Activated CD8-positive, alpha-beta memory T cell treated with anti-CD3 and anti-CD28 coated beads for 36 hours (primary cell): ENCODE measurements around the gene ARHGEF39. TPM values are rescaled to one million over a fixed set of nuclear protein-coding genes. Genes with fewer than 3 reads are reported as not detected.

Source experiments
- CTCF ChIA-PET: fragments of 350-600 bp; sonication (Branson Sonifier 250); formaldehyde crosslinking; loops from one replicate; lab custom pipeline; 2021; ENCODE audit warnings: antibody characterized with exemption; lab: Charles Lee
- POLR2A ChIA-PET: fragments of 350-600 bp; sonication (Branson Sonifier 250); formaldehyde crosslinking; loops from one replicate; lab custom pipeline; 2021; ENCODE audit warnings: antibody characterized with exemption; lab: Charles Lee
- total RNA-seq, 2 experiments: library from RNA; stranded (reverse); gene quantifications; one replicate each; pipeline ENCODE4 v1.2.3, GENCODE V29; 2021

The ARHGEF39 gene
- total RNA-seq, 2 experiments from 2014 or later = 12.6 to 13.7 TPM

GRCh38 chr9:35619800-35620158, 45.2 kb downstream of the ARHGEF39 start:
- ChIA-PET CTCF (interaction anchor here (0.8 to 3.0 kb wide), 12 partner anchors 7 to 262 kb away, joined by 3 to 17 read pairs (median 4); partner anchors contain the start of genes CCDC107, RMRP, SIT1 and TESK1), POLR2A (interaction anchor here (0.6 to 2.5 kb wide), 6 partner anchors 9 to 38 kb away, joined by 3 to 10 read pairs (median 6); partner anchors contain the start of genes CCDC107, RMRP and SIT1)

DNA sequence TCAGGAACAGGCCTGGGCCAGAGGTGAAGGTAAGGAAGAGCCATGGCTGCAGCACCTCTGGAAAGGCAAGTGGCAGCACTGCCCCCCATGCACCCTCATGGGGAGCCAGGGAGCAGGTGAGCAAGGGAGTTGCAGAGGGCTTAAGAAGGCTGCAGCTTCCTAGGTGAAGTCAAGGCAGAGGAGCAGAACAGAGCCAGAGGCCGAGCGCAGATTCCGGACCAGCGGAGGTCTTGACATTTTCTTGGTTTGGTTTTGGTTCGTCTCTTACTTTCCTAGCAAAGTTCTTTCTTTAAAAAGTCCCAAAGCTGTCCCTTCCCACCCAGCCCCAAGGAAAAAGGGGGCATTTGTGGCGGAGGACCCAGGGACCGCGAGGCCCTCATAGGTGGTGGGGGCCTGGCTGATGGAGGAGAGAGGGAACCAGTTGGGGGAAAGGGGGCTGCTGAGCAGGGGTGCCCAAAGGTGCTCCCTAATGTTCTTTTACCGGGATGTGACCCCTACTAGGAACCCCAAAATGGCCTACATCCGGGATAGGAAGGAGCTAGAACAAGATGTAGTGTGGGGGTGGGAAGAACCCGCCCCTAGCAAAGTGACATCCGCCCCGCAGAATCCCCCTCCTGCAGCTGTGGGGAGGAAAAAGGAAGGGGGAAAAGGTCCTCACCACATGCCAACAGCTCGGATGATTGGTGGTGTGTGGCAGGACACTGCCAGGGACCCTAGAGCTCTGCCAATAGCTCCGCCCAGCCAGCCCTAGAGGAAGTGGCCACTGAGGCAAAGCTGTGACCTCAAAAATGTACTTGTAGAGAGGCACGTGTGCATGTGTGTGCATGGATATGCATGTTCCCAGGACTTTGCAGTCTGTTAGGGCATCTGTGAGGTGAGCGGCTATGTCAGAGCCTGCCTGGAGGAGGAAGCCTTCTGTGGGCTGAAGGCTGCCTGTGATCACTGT, 45.9 kb downstream of the ARHGEF39 start:
- CTCF ChIA-PET = interaction anchor here (0.5 to 3.9 kb wide), 14 partner anchors 7 to 263 kb away, joined by 3 to 25 read pairs (median 5); partner anchors contain the start of genes CCDC107, RMRP, SIT1 and TESK1

GRCh38 chr9:35618325-35618727, 46.7 kb downstream of the ARHGEF39 start, which contains the start of gene CD72:
Gene CD72, minus strand, starts transcription at chr9:35618413. Its CDS starts 110 bp downstream, at chr9:35618303.
- POLR2A ChIA-PET = interaction anchor here (0.7 kb wide), 1 partner anchor 46 kb away, joined by 3 read pairs; no protein-coding TSS in a partner anchor
- CTCF ChIA-PET = interaction anchor here (1.4 to 3.9 kb wide), 4 partner anchors 8 to 32 kb away, joined by 3 to 25 read pairs (median 13); partner anchors contain the start of genes SIT1 and TESK1

More for the DNA sequence above, 45.9 kb downstream of the ARHGEF39 start:
- POLR2A ChIA-PET = interaction anchor here (0.7 to 2.5 kb wide), 6 partner anchors 8 to 46 kb away, joined by 3 to 10 read pairs (median 6); partner anchors contain the start of genes CCDC107, RMRP and SIT1

GRCh38 chr9:35617548-35617947, 47.4 kb downstream of the ARHGEF39 start:
- POLR2A ChIA-PET = interaction anchor here (0.6 to 1.3 kb wide), 5 partner anchors 12 to 110 kb away, joined by 3 to 4 read pairs (median 3); partner anchors contain the start of gene TESK1
- CTCF ChIA-PET = interaction anchor here (0.7 to 3.9 kb wide), 6 partner anchors 9 to 139 kb away, joined by 3 to 25 read pairs (median 4); partner anchors contain the start of gene TESK1

- ChIA-PET CTCF (interaction anchor here (0.5 to 3.9 kb wide), 10 partner anchors 9 to 514 kb away, joined by 3 to 25 read pairs (median 3); partner anchors contain the start of genes STOML2 and TESK1), POLR2A (interaction anchor here (0.6 to 1.3 kb wide), 5 partner anchors 11 to 110 kb away, joined by 3 to 4 read pairs (median 3); partner anchors contain the start of gene TESK1)
Observed at GRCh38 chr9:35616681-35617459, 48.1 kb downstream of the ARHGEF39 start.

DNA sequence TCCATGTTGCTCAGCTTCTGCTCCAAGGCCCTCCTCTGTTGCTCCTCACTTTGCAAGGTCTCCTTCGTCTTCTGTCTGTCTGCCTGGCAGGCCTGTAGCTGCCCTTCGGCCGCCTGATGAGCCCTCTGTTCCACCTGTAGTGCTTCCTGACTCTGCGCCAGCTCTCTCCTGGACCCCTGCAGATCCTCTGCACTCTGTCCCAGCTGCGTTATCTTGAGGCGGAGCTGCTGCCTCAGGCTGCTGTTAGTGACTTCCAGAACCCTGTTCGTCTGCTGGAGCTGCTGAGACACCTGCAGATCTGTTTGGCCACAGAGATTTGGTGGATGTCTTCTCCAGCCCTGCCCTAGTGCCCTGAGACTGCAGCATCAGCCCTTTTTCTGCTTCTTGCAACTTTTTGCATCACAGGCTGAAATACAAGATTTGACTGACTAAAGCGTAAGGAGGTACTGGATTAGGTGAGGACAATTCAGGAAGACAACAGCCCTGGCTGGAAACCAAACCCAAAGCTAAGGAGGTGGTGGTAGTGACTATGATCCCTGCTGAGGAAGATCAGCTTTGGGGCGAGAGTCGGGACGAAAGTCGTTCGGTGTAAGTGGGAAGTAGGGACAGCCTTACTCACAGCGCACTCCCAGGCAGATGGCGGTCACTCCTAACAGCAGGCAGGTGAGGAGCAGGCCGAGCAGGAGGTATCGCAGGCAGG, 48.9 kb downstream of the ARHGEF39 start:
- POLR2A ChIA-PET = no interaction called here

GRCh38 chr9:35612843-35613242, 52.2 kb downstream of the ARHGEF39 start:
- ChIA-PET POLR2A (no interaction called here), CTCF (interaction anchor here (1.2 to 2.9 kb wide), 4 partner anchors 7 to 33 kb away, joined by 3 to 10 read pairs (median 4); no protein-coding TSS in a partner anchor)

More for the DNA sequence above, 48.9 kb downstream of the ARHGEF39 start:
- CTCF ChIA-PET = interaction anchor here (0.5 to 3.9 kb wide), 10 partner anchors 10 to 513 kb away, joined by 3 to 25 read pairs (median 3); partner anchors contain the start of genes STOML2 and TESK1

- CTCF ChIA-PET = interaction anchor here (0.9 to 2.9 kb wide), 6 partner anchors 8 to 85 kb away, joined by 3 to 11 read pairs (median 4); no protein-coding TSS in a partner anchor
Observed at GRCh38 chr9:35612066-35612465, 52.9 kb downstream of the ARHGEF39 start.

DNA sequence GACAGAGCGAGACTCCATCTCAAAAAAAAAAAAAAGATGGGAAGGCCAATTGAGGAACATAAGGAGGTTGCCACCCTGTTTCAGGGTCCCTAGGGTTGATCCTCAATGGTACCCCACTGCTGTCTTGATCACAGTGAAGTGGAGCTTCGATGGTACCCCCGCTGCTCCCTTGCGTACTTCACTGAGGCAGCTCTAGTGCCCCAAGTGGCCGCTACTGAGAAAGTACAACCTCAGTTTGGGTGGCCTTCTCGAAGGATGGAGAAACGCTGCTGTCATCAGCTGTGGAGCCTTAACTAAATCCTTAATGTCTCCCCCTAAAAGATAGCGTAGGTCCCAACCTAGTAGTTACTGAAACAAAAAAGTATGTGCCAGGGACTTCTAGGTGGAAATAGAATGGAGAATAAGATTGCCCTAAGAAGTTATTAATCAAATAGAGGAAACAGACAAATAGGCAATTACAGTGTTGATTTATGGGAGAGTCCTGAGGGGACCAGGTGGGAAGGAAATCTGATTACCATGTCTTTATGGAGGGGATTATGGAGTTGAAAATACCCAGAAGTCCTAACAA, 53.7 kb downstream of the ARHGEF39 start:
- POLR2A ChIA-PET = interaction anchor here (0.9 to 1.0 kb wide), 3 partner anchors 8 to 47 kb away, joined by 4 to 9 read pairs (median 5); partner anchors contain the start of genes CCDC107 and RMRP
- CTCF ChIA-PET = interaction anchor here (0.7 to 2.9 kb wide), 13 partner anchors 8 to 146 kb away, joined by 3 to 11 read pairs (median 4); partner anchors contain the start of genes RMRP and TPM2

More at GRCh38 chr9:35612066-35612465, 52.9 kb downstream of the ARHGEF39 start:
- POLR2A ChIA-PET = interaction anchor here (0.9 kb wide), 1 partner anchor 46 kb away, joined by 4 read pairs; the partner anchor contains the start of genes CCDC107 and RMRP

DNA sequence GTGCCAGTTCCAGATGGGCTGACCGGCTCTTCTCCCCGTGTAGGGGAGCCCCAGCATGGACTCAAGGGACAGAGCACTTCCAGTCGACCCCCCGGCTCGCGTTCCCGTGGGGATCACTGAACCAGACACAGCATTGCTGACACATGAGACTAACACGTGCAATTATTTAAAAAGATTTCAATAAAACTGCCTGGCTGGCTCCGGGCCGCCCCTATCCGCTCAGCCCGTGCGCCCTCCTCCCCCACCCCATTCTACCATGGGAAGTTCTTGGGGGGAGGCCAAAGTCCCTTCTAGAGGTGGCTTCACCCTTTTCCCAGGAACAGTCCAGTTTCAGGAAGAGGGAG, 55.2 kb downstream of the ARHGEF39 start:
- POLR2A ChIA-PET = no interaction called here
- CTCF ChIA-PET = interaction anchor here (1.2 to 2.1 kb wide), 3 partner anchors 9 to 87 kb away, joined by 3 to 11 read pairs (median 8); no protein-coding TSS in a partner anchor

Other genes with a start within 250 kb of the ARHGEF39 start
- gene RUSC2, start 175.1 kb downstream of the ARHGEF39 start, total RNA-seq = 1 to 10 TPM; 1.2 TPM
- gene TESK1, start 59.9 kb downstream of the ARHGEF39 start, total RNA-seq = 10 to 100 TPM; 47.9 to 51.6 TPM
- 10 to 100 TPM; 13.7 to 15.1 TPM for gene CD72, start 46.8 kb downstream of the ARHGEF39 start, total RNA-seq
- gene SIT1, start 14.3 kb downstream of the ARHGEF39 start, total RNA-seq = 10 to 100 TPM; 62.0 to 63.7 TPM
- gene RMRP, start 7.2 kb downstream of the ARHGEF39 start, total RNA-seq = 1,000 to 10,000 TPM; 9,117 to 9,295 TPM
- 10 to 100 TPM; 17.1 to 18.3 TPM for gene CCDC107, start 6.9 kb downstream of the ARHGEF39 start, total RNA-seq
- gene CA9, start 8.7 kb upstream of the ARHGEF39 start, total RNA-seq = 1 to 10 TPM; 5.5 to 6.2 TPM
- 1 to 10 TPM; 3.7 to 3.9 TPM for gene TPM2, start 24.7 kb upstream of the ARHGEF39 start, total RNA-seq
- 100 to 1,000 TPM; 233 to 235 TPM for gene TLN1, start 67.0 kb upstream of the ARHGEF39 start, total RNA-seq
- 10 to 100 TPM; 32.0 to 33.4 TPM for gene CREB3, start 67.5 kb upstream of the ARHGEF39 start, total RNA-seq
- gene GBA2, start 84.0 kb upstream of the ARHGEF39 start, total RNA-seq = 10 to 100 TPM; 38.7 to 40.1 TPM
- gene RGP1, start 84.1 kb upstream of the ARHGEF39 start, total RNA-seq = 10 to 100 TPM; 17.1 to 17.3 TPM
- gene MSMP, start 89.1 kb upstream of the ARHGEF39 start, total RNA-seq = under 1 TPM in 1 of 2 experiments, not detected in 1; 0.65 TPM
- gene NPR2, start 126.4 kb upstream of the ARHGEF39 start, total RNA-seq = 1 to 10 TPM; 9.7 TPM
- 1 to 10 TPM; 1.0 to 1.2 TPM for gene SPAG8, start 147.1 kb upstream of the ARHGEF39 start, total RNA-seq
- gene HINT2, start 149.8 kb upstream of the ARHGEF39 start, total RNA-seq = 10 to 100 TPM; 67.7 to 70.8 TPM
- gene FAM221B, start 163.5 kb upstream of the ARHGEF39 start, total RNA-seq = not detected
- gene TMEM8B, start 164.0 kb upstream of the ARHGEF39 start, total RNA-seq = 1 to 10 TPM; 2.2 to 2.4 TPM
- not detected for gene OR13J1, start 205.2 kb upstream of the ARHGEF39 start, total RNA-seq
- gene HRCT1, start 241.0 kb upstream of the ARHGEF39 start, total RNA-seq = not detected
- gene SPAAR, start 244.3 kb upstream of the ARHGEF39 start, total RNA-seq = not detected